GM18907 (cell line): ENCODE data around the gene AMH.
"Not testable (repeated sequence)": the region's sequence is repeated elsewhere in the genome, so short reads cannot be mapped to it uniquely, and the experiment has no call there.

Experiments
- ATAC-seq: cut with Tn5 transposase; IDR thresholded peaks from one replicate; pipeline ENCODE4 v1.9.1; 2021; ENCODE audit warnings: mild to moderate bottlenecking, moderate library complexity; ENCODE audit not compliant: unreplicated experiment

AMH gene

GRCh38 chr19:2249010-2249866 is at the start of gene AMH:
TSS of gene AMH (plus strand) at chr19:2249323. CDS start at chr19:2249333, 10 bp downstream.
- no peak for ATAC-seq

DNA sequence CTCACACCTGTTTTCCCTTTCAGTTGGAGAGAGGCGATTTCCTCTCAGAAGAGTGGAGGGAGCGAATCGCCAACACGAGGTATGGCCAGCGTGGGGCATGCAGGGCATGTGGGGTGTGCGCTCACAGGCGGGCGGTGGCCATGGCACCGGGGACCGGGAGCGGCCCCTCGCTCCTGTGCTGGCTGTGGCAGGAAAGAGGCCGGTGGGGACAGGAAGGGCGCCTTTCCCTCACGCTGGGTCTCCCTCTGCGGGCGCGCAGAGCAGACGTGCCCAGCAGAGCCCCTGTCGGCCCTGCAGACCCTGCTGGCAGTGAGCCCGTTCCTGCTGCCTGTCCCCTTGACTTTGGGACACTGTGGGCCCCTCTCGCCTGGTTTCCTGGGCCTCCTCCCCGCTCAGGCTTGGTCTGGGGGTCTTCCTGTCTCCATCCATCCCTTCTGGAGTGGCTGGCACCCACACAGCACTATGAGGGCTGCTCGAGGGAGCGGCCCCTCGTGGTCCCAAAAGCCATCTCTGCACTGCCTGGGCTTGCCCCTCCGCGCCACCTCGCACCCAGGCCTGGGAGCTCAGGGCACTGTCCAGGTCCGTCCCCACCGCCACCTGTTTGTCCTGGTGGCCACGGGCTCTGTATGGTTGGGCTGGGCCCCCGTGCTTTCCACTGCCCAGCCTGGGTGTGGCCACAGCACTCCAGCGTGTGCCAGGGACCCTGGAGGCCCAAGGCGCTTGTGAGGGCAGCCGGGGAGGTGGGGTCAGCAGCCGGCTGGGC is 49.1 kb upstream of the AMH start:
- ATAC-seq, result no peak

GRCh38 chr19:2200624-2201294 is 48.4 kb upstream of the AMH start:
- ATAC-seq, result not testable (repeated sequence)

DNA sequence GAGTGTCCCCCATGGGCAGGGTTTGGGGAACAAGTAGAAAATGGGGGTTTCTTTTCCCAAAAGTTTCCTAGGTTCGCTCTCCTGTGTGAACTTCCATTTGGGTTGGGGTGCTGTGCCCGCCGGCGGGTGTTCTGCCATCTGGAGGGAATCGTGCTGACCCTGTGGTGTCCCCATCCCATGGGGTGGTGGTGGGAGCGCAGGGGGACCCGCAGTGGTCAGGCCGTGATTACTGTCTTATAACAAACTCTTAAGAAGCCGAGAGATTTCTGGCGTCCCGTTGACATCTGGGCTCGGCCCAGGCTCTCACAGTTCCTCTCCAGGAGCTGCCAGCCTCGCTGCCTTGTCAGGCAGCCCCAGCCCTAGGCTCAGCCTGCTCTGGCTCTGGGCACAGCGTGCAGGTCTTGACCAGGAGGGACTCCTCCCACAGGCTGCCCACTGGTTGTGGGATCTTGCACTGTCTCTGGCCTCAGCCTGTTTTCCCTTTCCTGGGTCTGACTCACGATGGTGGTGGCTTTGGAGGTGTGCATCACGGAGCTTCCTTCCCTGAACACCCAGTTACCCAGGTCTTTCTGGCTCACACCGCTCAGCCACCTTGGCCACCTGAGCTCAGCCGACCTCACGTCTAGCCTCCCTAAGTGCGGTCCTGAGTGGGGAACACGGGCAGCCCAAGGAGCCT is 47.5 kb upstream of the AMH start:
- no peak for ATAC-seq

- ATAC-seq, result no peak
Observed at GRCh38 chr19:2202366-2202765, 46.8 kb upstream of the AMH start.

DNA sequence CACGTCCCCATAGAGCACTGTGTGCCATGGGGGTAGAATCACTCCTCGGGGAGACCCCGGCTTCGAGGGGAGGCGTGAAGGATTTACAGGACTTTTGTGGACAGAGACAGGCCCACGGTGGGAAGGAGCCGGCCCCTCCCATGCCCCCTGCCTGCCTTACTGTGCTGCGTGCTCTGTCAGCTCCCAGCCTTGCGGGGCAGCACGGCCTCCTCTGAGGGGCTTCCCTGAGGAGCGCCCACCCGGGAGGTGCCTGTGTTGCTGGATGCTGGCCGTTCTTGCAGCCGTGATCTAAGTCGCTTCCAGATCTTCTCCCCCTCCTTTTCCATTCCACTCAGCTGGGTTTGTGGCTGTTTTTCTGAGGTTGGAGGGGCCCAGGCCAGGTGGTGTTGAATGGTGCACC is 42.1 kb upstream of the AMH start:
- no peak for ATAC-seq

- no peak for ATAC-seq
Observed at GRCh38 chr19:2207991-2208860, 40.9 kb upstream of the AMH start.

GRCh38 chr19:2208975-2209374 is 40.1 kb upstream of the AMH start:
- no peak for ATAC-seq

- no peak for ATAC-seq
Observed at GRCh38 chr19:2209408-2209807, 39.7 kb upstream of the AMH start.

GRCh38 chr19:2210206-2210605 is 38.9 kb upstream of the AMH start:
- no peak for ATAC-seq

DNA sequence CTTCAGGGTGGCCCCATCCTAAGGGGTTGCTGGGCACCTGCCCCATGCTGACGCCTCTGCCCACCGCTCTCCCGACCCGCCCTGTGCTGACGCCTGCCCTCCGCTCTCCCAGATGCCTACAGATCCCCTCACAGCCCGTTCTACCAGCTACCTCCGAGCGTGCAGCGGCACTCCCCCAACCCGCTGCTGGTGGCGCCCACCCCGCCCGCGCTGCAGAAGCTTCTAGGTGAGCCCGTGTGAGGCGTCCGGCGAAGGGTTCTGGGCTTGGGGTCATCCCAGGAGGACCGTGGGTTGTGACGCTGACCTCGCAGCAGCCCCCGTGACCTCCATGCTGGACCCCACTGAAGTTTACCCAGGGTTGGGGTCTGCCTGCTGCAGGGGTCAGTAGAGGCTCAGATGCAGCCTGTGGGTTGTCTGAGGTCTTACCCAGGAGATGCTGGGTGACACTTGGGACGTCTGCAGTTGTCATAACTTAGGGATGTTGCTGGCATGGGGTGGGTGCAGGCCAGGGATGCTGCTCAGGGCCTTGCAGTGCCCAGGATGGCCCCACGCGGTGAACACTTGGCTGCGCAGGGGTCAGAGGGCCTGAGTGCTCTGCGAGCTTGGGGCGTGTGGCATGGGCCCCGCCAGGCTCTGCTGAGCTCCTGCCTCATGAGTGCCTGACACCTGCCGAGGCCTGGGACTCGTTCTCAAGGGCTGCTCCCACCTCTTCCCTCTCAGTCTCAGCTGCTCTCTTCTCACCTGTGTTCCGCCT is 38.0 kb upstream of the AMH start:
- ATAC-seq, result no peak

GRCh38 chr19:2212861-2213711 is 36.0 kb upstream of the AMH start:
- no peak for ATAC-seq

GRCh38 chr19:2213799-2214198 is 35.3 kb upstream of the AMH start:
- ATAC-seq, result no peak

GRCh38 chr19:2214251-2214650 is 34.9 kb upstream of the AMH start:
- ATAC-seq, result no peak

GRCh38 chr19:2215281-2215751 is 33.8 kb upstream of the AMH start:
- no peak for ATAC-seq

- no peak for ATAC-seq
Observed at GRCh38 chr19:2216361-2217225, 32.5 kb upstream of the AMH start.

- ATAC-seq, result no peak
Observed at GRCh38 chr19:2217591-2217990, 31.5 kb upstream of the AMH start.
